GM19395 (cell line): ENCODE data around the gene MEGF11.

Experiments used
- ATAC-seq: cut with Tn5 transposase; IDR thresholded peaks from one replicate; pipeline ENCODE4 v1.9.1; 2021; ENCODE audit warnings: mild to moderate bottlenecking, moderate library complexity; ENCODE audit not compliant: unreplicated experiment

MEGF11 gene

DNA sequence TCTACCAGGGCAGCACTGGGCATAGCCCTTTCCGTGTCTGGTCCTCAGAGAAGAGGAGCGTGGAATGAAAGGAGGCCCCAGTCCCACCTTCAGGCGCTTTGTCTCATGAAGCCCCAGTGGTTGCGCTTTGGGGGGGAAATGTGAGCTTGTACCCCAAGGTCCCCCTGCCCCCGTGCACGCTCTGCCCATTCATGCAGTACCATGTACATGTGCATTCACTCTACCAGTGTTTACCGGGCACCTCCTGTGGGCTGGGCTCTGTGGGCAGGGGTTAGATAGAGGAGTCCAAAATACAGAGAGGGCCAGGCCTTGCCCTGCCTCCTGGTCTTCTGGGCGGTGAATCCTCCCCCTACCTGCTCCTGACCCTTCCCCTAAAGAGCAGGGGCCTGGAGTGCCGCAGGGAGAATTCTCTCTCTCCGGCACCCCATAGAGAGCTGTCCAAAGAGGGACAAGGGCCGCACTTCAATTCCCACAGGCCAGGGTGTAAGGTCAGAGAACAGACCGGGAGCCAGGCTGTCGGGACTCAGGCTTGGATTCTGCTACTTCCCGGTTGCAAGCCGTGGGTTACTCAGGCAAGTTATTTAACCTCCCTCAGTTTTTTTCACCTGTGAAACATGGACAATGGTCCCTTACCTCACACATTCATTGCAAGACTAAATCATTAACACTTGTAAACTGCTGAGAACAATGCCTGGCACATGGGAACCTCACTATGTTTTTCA, 153.4 kb downstream of the MEGF11 start:
- no peak for ATAC-seq

DNA sequence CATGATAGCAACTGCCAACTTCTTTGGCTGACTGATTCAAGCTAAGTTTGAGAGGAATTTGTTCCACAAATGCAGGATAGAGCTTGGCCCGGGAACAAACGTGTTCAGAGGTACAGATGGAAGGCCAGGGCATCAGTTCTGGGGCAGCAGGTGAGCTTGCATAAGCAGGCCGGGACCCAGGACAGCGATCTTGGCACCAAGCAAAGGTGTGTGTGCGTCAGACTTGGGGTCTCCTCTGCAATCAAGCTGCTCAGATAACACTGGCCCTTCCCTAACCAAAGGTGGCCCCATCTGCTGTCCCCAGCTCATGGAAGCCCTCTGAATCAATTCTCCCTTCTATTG, 155.6 kb downstream of the MEGF11 start:
- ATAC-seq, result no peak

- no peak for ATAC-seq
Observed at GRCh38 chr15:66097151-66098021, 156.2 kb downstream of the MEGF11 start.

DNA sequence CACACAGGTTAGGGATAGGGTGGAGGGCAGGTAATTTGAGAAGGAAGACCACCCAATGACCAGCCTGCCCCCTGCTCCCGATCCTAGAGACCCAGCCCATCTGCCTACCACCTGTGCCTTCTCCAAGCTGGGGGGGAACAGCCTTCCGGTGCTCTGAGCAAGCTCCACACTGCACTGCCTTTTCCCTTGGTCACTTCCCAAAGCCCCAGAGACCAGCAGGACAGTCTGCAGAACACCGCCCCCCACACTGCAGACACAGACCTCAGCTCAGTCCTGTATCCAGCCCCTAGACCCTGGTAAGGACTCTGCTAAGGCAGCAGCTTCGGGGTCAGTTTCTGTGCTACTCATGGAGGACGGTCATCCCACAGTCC, 156.9 kb downstream of the MEGF11 start:
- no peak for ATAC-seq

- ATAC-seq, result no peak
Observed at GRCh38 chr15:66095871-66096687, 157.5 kb downstream of the MEGF11 start.

GRCh38 chr15:66094331-66094730, 159.2 kb downstream of the MEGF11 start:
- no peak for ATAC-seq

DNA sequence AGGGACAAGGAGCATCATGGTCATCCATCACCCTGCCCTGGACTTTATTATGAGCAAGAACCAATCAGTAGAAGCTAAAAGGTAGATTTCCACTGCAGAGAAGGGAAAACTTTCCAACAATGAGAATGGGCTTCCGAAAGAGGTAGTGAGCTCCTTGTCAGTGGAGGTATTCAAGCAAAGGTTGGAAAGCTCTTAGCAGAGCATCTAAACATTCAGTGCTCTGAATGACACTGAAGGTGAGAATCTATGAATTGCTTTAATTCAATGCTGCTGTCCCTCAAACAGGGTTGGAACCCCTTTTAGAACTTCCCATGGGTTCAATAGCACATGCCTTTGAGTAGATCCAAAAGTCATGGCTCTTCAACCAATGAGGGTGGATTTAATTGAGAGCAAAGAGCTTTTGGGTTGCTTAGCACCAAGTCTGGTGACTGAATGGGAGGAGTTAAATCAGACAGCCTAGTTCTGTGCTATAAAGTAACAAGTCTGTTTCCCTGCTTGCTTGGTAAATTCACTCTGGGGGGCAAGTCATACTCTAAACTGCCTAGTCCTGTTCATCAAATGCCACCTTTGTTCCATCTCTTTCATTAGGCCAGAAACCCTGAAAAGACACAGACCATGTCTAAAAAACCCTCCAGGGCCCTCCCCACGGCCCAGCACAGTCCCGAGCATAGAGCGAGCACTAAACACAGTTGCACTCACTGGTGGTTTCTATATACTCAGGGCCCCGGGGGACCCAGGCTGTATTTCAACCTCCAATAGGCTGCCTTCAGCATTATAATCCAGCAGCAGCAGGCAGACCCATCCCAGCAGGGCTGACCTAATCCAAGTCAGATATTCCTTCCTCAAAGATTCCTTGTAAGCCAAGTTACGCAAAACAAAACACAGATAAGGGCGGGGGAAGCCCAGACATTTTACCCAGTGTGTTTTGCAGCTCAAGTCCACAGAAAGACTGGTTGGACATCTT, 161.2 kb downstream of the MEGF11 start:
- no peak for ATAC-seq

- no peak for ATAC-seq
Observed at GRCh38 chr15:66089509-66089908, 164.0 kb downstream of the MEGF11 start.

- ATAC-seq, result no peak
Observed at GRCh38 chr15:66089049-66089448, 164.5 kb downstream of the MEGF11 start.

DNA sequence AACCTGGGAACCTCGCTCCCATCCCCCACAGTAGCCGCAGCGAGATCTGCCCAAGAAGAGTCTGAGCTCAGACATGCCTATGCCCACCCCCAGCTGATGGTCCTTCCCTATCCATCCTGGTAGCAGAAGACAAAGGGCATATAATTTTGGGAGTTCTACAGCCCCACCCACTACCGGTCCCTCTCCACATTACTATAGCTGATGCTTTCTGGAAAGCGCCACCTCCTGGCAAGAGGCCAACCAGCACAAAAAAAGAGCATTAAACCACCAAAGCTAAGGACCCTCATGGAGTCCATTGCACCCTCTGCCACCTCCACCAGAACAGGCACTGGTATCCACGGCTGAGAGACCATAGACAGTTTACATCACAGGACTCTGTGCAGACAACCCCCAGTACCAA, 168.4 kb downstream of the MEGF11 start:
- no peak for ATAC-seq

DNA sequence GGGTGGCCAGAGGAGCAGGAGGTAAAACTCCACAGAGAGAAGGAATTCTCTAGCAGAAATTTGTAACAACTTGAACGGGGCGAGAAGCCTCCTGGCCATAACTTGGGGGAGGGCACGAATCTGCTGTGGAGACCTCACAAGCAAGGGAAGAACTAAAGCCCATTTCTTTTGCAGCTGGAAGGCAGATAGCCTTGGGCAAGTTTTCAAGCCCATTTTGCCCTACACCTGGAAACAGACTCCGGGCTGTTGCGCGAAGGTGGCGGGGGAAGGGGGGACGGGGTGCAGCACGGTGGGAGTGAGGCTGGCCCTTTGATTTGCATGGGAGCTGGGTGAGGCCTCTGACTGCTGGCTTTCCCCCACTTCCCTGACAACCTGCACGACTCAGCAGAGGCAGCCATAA, 168.8 kb downstream of the MEGF11 start:
- ATAC-seq, result no peak

- ATAC-seq, result no peak
Observed at GRCh38 chr15:66080717-66081398, 172.7 kb downstream of the MEGF11 start.

DNA sequence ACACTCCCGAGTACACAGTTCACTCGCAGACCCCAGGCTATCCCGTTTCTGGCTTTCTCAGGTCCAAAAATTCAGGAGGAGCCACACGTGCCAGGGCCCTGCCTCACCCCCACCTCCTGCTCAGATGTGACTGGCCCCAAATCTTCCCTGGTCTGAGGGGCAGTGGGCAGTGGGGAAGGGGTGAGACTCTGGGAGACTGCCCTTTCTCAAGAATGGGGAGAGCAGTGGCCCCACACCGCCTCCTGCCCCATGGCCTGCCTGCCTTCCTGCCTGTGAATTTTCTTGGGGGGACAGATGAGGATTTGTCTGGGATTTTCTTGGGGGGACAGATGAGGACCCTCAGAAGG, 174.6 kb downstream of the MEGF11 start:
- ATAC-seq, result no peak

DNA sequence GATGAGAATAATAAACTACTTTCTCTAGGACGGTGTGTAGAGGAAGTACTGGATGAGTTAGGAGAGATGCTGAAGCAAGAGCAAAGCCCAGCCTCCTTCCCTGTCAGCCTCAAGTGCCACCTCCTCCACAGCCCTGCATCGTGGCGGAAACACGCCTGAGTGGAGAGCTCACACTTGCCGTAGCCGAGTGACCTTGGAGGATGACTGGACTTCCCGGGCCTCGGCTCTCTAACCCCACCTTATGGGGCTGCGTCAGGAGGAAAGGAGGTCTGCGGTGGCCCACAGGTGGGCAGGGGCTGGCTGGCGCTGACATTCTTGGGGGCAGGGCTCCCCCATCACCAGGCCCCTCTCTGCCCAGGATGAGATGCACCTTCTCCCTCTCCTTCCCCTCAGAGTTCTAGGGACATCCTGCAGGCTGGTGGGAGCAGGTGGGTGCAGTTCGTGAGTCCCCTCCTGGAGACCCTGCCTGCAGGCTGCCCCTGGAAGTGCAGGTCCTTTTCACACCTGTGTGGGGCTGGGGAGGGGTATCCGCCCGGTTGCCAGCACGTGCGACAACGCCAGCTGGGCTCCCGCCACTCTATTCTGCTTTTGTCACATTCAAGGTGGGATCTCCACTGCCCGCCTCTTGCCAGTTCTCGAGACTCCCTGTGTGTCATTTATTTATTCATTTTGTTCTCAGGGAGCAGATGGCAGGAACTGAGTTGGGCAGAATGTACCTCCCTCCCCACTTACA, 175.2 kb downstream of the MEGF11 start:
- no peak for ATAC-seq

- no peak for ATAC-seq
Observed at GRCh38 chr15:66077320-66077663, 176.3 kb downstream of the MEGF11 start.

- ATAC-seq, result no peak
Observed at GRCh38 chr15:66076591-66077319, 176.8 kb downstream of the MEGF11 start.

DNA sequence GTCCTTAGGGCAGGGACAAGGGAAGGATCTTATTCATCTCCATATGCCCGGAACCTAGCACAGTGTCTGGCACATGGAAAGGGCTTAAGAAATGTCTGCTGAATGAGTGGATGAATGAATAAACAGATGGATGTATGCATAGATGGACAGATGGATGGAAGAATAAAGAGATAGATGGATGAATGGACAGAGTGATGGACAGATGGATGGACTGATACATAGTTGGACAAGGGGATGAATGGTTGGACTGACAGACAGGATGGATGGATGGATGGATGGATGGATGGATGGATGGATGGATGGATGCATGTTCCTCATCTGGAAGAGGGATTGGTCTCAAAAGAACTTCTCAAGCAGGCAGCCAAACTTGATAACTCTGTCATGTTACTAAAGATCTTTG, 177.6 kb downstream of the MEGF11 start:
- ATAC-seq, result no peak

- no peak for ATAC-seq
Observed at GRCh38 chr15:66072616-66073361, 180.8 kb downstream of the MEGF11 start.
